Parathyroid adenoma (tissue), 2 donors: Measurements from ENCODE around the gene FAM193A.
A peak's percentile ranks its signal among the peaks of the same experiment; 100 is the strongest.

Source experiments
- H2AFZ ChIP-seq: fragments of 300-600 bp; sonication (generic); one replicate; pipeline ENCODE4 v1.7.0; 2017; ENCODE audit warnings: antibody characterized with exemption, mild to moderate bottlenecking
- H3K27ac ChIP-seq: fragments of 300-600 bp; sonication (generic); one replicate; pipeline ENCODE4 v1.7.0; 2017
- H3K27me3 ChIP-seq: fragments of 300-600 bp; sonication (generic); one replicate; pipeline ENCODE4 v1.7.0; 2017; ENCODE audit warnings: low read length; ENCODE audit not compliant: control insufficient read depth, insufficient read depth
- H3K36me3 ChIP-seq: fragments of 300-600 bp; sonication (generic); one replicate; pipeline ENCODE4 v1.7.0; 2017; ENCODE audit warnings: low read length; ENCODE audit not compliant: control insufficient read depth, insufficient read depth
- H3K4me1 ChIP-seq: fragments of 300-600 bp; sonication (generic); one replicate; pipeline ENCODE4 v1.7.0; 2017; ENCODE audit warnings: control low read depth
- H3K4me2 ChIP-seq: fragments of 300-600 bp; sonication (generic); one replicate; pipeline ENCODE4 v1.7.0; 2017; ENCODE audit warnings: low read length
- H3K4me3 ChIP-seq: fragments of 300-600 bp; sonication (generic); one replicate; pipeline ENCODE4 v1.7.0; 2017; ENCODE audit warnings: low read depth, low read length
- H3K79me2 ChIP-seq: fragments of 300-600 bp; sonication (generic); one replicate; pipeline ENCODE4 v1.7.0; 2017; ENCODE audit warnings: control low read depth
- H3K9ac ChIP-seq: fragments of 300-600 bp; sonication (generic); one replicate; pipeline ENCODE4 v1.7.0; 2017; ENCODE audit warnings: mild to moderate bottlenecking
- H3K9me3 ChIP-seq: fragments of 300-600 bp; sonication (generic); one replicate; pipeline ENCODE4 v1.7.0; 2017; ENCODE audit warnings: low read length; ENCODE audit not compliant: control insufficient read depth
- CTCF ChIP-seq: fragments of 300-600 bp; sonication (generic); IDR thresholded peaks from one replicate; pipeline ENCODE4 v1.7.0; 2017; ENCODE audit warnings: antibody characterized with exemption, mild to moderate bottlenecking
- donor health status: primary hyperparathyroidism.

Gene FAM193A

DNA sequence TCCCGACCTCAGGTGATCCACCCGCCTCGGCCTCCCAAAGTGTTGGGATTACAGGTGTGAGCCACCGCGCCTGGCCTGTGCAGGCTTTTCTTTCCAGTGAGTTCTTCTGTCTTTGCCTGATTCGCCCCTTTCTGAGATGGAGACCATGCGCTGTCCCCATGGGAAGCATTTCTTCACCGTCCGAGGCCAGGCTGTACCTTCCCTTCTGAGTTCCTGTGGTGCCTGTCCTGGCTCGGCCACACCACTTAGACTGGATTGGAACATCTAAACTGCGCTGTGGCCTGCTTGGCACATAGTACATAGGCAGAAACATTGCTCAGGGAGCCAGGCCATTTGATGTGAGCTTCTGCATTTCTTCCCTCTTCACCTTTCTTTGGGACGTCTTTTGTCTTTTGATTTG, 23.7 kb downstream of the FAM193A start:
- no peak for TF ChIP-seq CTCF
- Histone ChIP-seq H2AFZ (no peak overlapping the region), H3K79me2 (peaks cover 47% of the 10 kb centered on the region), H3K27ac (no peak overlapping the region), H3K27me3 (no peaks in the 10 kb centered on the region), H3K9ac (no peak overlapping the region), H3K4me3 (no peak overlapping the region), H3K9me3 (no peaks in the 10 kb centered on the region), H3K36me3 (no peaks in the 10 kb centered on the region), H3K4me2 (no peak overlapping the region), H3K4me1 (peaks cover 3% of the 10 kb centered on the region)

DNA sequence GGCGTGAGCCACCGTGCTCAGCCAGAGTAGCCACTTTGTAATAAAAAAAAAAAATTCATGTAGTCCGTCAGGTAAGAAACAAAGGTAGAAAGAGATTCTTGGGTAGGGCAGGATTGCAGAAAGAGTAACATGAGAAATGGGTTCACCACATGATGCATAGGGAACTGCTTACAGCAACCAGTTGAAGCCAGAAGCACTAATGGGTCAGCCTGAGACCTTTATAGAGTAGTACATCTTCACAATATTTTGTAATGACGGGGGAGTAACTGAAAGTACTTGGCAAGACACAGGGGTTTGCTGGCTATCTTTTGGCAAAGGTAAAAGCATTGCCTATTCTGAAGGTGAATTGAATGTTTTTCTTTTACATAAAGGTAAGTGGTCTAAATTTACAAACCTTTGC, 29.1 kb downstream of the FAM193A start:
- H3K4me2 ChIP-seq, result no peak overlapping the region
- H2AFZ ChIP-seq, result no peak overlapping the region
- TF ChIP-seq CTCF, result no peak
- no peak overlapping the region for H3K9ac ChIP-seq
- H3K27ac ChIP-seq, result no peak overlapping the region
- no peak overlapping the region for H3K4me3 ChIP-seq
- H3K79me2 ChIP-seq, result peaks cover 28% of the 10 kb centered on the region
- H3K36me3 ChIP-seq, result no peaks in the 10 kb centered on the region
- H3K27me3 ChIP-seq, result no peaks in the 10 kb centered on the region
- no peaks in the 10 kb centered on the region for H3K9me3 ChIP-seq
- no peaks in the 10 kb centered on the region for H3K4me1 ChIP-seq

- no peak for TF ChIP-seq CTCF
- H3K4me2 ChIP-seq, result no peak overlapping the region
- H2AFZ ChIP-seq, result no peak overlapping the region
These were observed 33.6 kb downstream of the FAM193A start for GRCh38 chr4:2570036-2570435.

DNA sequence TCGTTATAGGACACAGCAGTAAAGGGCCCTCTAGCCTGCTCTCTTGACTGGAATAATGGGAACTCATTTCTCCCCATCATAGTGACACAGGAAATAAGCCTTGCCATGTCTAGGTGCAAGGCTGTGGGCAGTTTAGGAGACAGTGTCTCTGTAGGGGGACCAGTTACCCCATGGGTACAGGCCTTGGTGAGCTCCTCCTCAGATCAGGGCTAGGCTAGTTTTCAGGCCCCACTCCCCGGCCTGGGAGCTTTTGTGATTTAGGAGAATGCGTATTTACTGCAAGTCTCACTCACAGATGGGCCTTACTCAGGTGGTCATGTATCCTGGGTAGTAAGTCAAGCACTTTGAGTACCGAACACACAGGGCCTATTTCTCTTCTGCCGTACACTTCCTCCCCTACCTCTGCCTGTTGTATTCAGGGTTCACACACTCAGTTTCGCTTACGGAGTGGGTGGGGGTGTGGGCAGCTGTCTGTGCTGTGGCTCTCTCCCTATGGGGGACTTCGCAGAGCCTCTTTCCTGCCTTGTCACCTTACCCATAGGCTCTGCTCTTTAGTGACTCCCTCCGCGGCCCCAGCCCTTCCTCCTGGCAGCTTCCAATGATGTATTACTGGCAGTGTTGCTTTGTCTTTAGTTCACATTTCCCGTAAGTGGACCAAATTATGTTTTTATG, 34.2 kb downstream of the FAM193A start:
- Histone ChIP-seq H3K79me2 (peaks cover 46% of the 10 kb centered on the region), H3K27ac (peak overlapping the region; percentile 39), H3K4me2 (no peak overlapping the region), H2AFZ (no peak overlapping the region), H3K36me3 (no peaks in the 10 kb centered on the region), H3K9me3 (no peaks in the 10 kb centered on the region), H3K4me1 (no peaks in the 10 kb centered on the region), H3K4me3 (no peak overlapping the region), H3K27me3 (no peaks in the 10 kb centered on the region), H3K9ac (no peak overlapping the region)
- TF ChIP-seq CTCF, result no peak

More at GRCh38 chr4:2570036-2570435, 33.6 kb downstream of the FAM193A start:
- H3K79me2 ChIP-seq, result peaks cover 43% of the 10 kb centered on the region
- no peaks in the 10 kb centered on the region for H3K27me3 ChIP-seq
- H3K36me3 ChIP-seq, result no peaks in the 10 kb centered on the region
- no peak overlapping the region for H3K27ac ChIP-seq
- no peak overlapping the region for H3K9ac ChIP-seq
- no peaks in the 10 kb centered on the region for H3K4me1 ChIP-seq
- H3K9me3 ChIP-seq, result no peaks in the 10 kb centered on the region
- no peak overlapping the region for H3K4me3 ChIP-seq

- no peak overlapping the region for H3K9ac ChIP-seq
- H3K79me2 ChIP-seq, result peaks cover 54% of the 10 kb centered on the region
- H3K36me3 ChIP-seq, result no peaks in the 10 kb centered on the region
- no peak overlapping the region for H3K27ac ChIP-seq
- H3K4me2 ChIP-seq, result no peak overlapping the region
- H3K9me3 ChIP-seq, result no peaks in the 10 kb centered on the region
- TF ChIP-seq CTCF, result no peak
- no peak overlapping the region for H2AFZ ChIP-seq
- H3K4me1 ChIP-seq, result no peaks in the 10 kb centered on the region
- H3K27me3 ChIP-seq, result no peaks in the 10 kb centered on the region
- no peak overlapping the region for H3K4me3 ChIP-seq
These were observed 35.6 kb downstream of the FAM193A start for GRCh38 chr4:2572076-2572475.
